ENCODE data around the gene TAF11L14.

Gene TAF11L14

DNA sequence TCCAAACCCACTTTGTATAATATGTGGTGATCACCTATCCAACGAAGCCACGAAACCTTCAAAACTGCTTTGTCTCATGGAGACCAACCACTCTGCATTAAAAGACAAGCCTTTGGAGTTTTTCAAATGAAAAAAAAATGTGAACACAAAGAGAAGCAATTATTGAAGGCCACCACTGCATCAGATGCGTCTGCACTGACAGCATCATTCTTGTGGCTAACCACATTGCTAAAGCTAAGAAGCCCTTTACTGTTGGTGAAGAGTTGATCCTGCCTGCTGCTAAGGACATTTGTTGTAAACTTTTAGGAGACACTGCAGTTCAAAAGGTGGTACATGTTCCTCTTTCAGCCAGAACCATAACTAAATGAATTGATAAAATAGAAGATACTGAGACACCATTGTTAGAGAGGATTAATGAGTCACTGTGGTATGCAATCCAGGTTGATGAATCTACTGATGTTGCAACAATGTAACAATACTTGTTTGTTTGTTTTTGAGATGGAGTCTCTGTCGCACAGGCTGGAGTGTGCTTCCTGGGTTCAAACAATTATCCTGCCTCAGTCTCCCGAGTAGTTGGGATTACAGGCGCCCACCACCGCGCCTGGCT lies 45.4 kb downstream of the TAF11L14 start:
- peak; percentile 26 for DNase-seq (ENCODE audit: low read depth)

- DNase-seq (ENCODE audit: low read depth): no peak
Observed at GRCh38 chr5:17680737-17681136, 46.5 kb downstream of the TAF11L14 start.
